ENCODE results near the gene ARHGAP15.

ARHGAP15 gene

GRCh38 chr2:143237146-143237777, 108.0 kb downstream of the ARHGAP15 start:
- TF ChIP-seq CTCF (IDR thresholded peaks at IDR 0.05) (no peak), ZFX (IDR thresholded peaks at IDR 0.05; ENCODE audit: borderline replicate concordance) (no peak)
- H3K27ac ChIP-seq = no peak overlapping the region

GRCh38 chr2:143241403-143242088, 112.3 kb downstream of the ARHGAP15 start:
- TF ChIP-seq ZFX (IDR thresholded peaks at IDR 0.05; ENCODE audit: borderline replicate concordance) = no peak
- TF ChIP-seq CTCF (IDR thresholded peaks at IDR 0.05) = no peak
- H3K27ac ChIP-seq = no peak overlapping the region

GRCh38 chr2:143246246-143246645, 117.0 kb downstream of the ARHGAP15 start:
- TF ChIP-seq CTCF (IDR thresholded peaks at IDR 0.05) (no peak), ZFX (IDR thresholded peaks at IDR 0.05; ENCODE audit: borderline replicate concordance) (no peak)
- H3K27ac ChIP-seq = no peak overlapping the region

- TF ChIP-seq ZFX (IDR thresholded peaks at IDR 0.05; ENCODE audit: borderline replicate concordance) = no peak
- TF ChIP-seq CTCF (IDR thresholded peaks at IDR 0.05) = no peak
- H3K27ac ChIP-seq = no peak overlapping the region
Observed at GRCh38 chr2:143246815-143247744, 117.9 kb downstream of the ARHGAP15 start.

DNA sequence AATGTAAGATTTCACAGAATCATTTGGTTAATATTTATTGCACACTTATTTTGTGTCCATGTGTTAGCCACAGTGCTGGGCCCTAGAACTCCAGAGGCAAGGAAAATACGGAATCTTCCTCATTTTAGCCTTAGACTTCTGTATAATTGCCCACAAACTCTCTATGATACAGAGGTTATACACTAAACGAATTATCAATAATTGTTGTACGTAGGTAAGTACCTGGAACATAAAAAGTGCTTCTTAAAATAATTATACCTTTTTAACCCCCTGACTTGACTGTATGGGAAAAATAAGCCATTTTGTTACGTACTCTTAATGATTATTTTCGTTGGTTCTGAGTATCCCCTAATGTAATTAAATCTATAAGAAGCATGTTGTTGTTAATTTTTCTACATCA, 119.4 kb downstream of the ARHGAP15 start:
- TF ChIP-seq CTCF (IDR thresholded peaks at IDR 0.05) (no peak), ZFX (IDR thresholded peaks at IDR 0.05; ENCODE audit: borderline replicate concordance) (no peak)
- no peak overlapping the region for H3K27ac ChIP-seq

- no peak overlapping the region for H3K27ac ChIP-seq
- no peak for TF ChIP-seq CTCF (IDR thresholded peaks at IDR 0.05)
- no peak for TF ChIP-seq ZFX (IDR thresholded peaks at IDR 0.05; ENCODE audit: borderline replicate concordance)
Observed at GRCh38 chr2:143251681-143252080, 122.5 kb downstream of the ARHGAP15 start.

All from 22Rv1 (cell line).